ENCODE measurements around the gene PLPP4.

Gene PLPP4

GRCh38 chr10:120456626-120457430 is at the start of gene PLPP4:
PLPP4 (plus strand) TSS chr10:120457227; CDS start chr10:120457306, 79 bp downstream.
- peak; percentile 55 for DNase-seq

GRCh38 chr10:120409816-120410215 is 47.2 kb upstream of the PLPP4 start:
- DNase-seq = no peak

DNA sequence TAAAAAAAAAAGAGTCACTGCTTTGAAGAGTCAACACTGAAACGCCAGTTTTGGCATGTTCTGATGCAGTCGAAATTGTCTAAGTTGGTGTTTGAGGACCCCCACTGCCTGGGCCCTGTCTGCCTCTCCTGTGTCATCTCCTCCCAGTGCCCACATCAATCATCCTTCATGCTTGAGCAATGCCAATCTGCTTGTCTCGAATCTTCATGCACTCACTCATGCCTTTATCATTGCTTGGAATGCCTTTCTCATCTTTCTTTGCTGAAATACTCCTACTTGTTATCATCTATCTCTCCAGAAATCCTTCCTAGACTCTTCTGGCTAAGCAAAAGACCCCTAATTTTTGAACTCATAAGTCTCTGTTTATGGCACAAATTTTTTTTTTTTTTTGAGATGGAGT is 42.1 kb upstream of the PLPP4 start:
- no peak for DNase-seq

DNA sequence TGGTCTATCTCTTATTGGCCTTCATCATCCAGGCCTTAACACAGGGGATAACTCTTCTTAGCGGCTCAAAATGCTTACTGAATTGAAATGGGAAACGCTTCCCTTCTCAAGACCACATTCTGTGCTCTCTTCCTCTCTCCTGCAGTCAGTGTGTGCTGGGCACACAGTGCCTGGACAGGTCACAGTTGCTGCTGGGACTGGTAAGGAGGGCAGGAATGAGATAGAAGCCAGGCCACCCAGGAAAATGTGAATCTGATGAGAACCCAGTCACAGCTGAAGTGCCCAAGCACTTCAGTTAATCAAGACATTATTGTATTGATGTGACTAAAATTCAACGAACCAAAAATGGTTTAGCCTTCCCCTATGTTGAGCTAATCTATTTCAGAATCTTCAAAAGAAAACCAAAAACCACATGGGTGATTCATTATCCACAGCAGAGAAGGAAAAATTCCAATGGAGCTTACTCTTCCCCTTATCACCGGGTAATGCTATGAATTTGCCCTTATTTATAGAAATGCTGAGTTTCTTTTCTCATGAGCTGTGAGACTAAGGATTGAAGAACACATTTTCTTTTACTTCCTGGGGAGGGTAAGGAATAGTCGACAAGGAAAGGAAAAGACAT is 41.2 kb upstream of the PLPP4 start:
- DNase-seq = no peak

GRCh38 chr10:120420421-120420820 is 36.6 kb upstream of the PLPP4 start:
- DNase-seq = no peak

GRCh38 chr10:120421250-120421649 is 35.8 kb upstream of the PLPP4 start:
- DNase-seq = no peak

- no peak for DNase-seq
These were observed 34.6 kb upstream of the PLPP4 start for GRCh38 chr10:120422457-120422856.

GRCh38 chr10:120423431-120424197 is 33.4 kb upstream of the PLPP4 start:
- no peak for DNase-seq

DNA sequence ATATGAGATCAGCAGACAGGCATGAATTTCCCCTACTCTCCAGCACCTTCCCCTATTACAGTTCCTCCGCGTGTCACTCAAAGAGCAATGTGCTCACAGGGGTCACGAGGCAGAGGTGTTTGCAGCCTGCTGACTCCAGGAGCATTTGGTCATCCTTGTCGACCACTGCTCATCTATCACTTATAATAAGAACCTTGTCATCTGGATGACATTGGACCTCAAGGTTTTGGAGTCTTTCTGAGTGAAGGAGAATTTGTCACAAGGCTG is 32.9 kb upstream of the PLPP4 start:
- DNase-seq = no peak

DNA sequence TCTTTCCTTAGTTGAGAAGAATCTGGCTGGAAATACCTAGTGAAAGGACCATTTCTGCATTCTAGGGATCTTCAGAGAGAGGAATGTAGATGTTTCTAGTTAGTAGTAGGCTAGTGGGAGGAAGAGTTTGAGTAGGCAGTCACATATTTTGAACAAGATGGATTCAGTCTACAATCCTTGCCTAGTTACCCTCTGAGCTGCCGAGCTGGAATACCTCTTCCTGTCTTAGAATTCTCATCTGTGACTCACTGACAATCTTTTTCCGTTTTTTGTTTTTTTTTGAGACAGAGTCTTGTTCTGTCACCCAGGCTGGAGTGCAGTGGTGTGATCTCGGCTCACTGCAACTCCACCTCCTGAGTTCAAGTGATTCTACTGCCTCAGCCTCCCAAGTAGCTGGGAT is 30.7 kb upstream of the PLPP4 start:
- DNase-seq = no peak

GRCh38 chr10:120428754-120429153 is 28.3 kb upstream of the PLPP4 start:
- no peak for DNase-seq

GRCh38 chr10:120429395-120429794 is 27.6 kb upstream of the PLPP4 start:
- DNase-seq = no peak

GRCh38 chr10:120431251-120431651 is 25.8 kb upstream of the PLPP4 start:
- peak; percentile 64 for DNase-seq

DNA sequence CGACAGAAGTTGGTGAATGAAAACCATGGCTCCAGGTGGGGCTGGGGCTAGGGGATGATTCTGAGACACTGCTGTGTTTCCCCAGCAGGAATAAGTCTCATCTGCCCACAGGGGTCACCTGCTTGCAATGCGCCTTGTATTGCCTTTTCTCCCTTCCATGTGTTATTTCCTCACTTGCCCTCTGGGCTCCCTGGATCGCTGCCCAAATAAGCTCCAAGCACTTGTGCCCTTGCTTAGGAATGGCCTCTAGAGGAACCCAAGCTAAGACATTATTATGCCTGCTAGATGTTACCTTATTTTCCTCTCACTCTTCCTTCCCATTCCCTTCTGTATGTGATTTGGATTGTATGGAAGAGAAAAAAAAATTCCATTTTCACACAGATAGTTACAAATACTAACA is 24.8 kb upstream of the PLPP4 start:
- no peak for DNase-seq

GRCh38 chr10:120433141-120433540 is 23.9 kb upstream of the PLPP4 start:
- DNase-seq = no peak

GRCh38 chr10:120436439-120437112 is 20.5 kb upstream of the PLPP4 start:
- DNase-seq = no peak

GRCh38 chr10:120437541-120437940 is 19.5 kb upstream of the PLPP4 start:
- DNase-seq = no peak

DNA sequence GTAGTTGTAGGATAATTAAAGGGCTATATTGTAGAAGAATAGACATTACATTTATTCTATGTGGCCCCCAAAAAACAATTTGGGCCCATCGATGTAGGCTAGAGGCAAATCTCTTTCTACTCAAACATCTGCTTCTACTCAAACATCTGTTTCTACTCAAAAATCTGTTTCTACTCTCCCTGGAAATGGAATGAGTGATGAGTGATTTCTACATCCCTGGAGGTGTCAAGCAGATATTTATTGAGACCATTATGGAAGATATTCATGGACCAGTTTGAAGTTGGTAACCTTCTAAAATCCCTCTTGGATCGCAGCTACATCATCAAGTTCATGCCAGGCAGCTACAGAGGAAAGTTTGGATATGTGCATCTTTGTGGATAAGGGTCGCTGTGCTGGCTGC is 5.1 kb upstream of the PLPP4 start:
- DNase-seq = no peak

GRCh38 chr10:120453319-120453718 is 3.7 kb upstream of the PLPP4 start:
- DNase-seq = no peak

DNA sequence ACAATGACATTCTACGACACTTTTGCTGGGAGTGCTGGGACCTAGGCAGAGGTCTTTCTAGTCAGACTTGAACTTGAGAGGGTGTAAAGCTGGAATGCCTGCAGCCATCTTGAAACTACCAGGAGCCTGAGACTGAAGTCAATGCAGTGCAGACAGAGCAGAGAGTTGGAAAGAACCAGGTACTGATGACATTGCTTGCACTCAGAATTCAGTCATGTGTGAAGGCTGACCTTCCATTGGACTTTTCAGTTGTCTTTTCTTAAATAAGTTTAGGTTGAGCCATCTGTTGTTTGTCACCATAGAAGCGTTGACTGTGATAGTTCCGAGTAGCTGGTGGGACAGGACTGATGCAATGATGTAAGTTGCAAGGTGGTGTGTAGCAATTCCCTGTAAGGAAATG is 3.1 kb upstream of the PLPP4 start:
- DNase-seq = no peak

DNA sequence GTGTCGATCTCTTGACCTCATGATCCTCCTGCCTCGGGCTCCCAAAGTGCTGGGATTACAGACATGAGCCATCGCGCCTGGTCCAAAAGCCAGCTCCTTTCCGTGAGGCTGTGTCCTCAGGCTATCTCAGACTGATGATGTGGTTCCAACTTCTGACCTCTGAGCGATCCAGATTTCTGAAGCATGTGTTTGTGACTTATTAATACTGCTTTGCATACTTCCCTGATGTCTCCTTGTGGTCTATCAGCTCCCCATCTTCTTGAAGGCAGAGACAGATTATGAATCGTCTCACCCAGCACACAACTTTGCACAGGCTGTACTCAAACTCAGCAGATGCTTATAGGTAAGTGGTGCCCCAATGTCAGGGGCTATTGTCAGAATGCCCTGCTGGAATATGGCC is 2.0 kb upstream of the PLPP4 start:
- DNase-seq = no peak

GRCh38 chr10:120455606-120456005 is 1.4 kb upstream of the PLPP4 start:
- no peak for DNase-seq

- DNase-seq = no peak
These were observed 843 bp upstream of the PLPP4 start for GRCh38 chr10:120456143-120456625.

All from NCI-H510A (cell line).